ENCODE measurements around the gene PCBD1. TPM values are rescaled to one million over a fixed set of nuclear protein-coding genes. Genes with fewer than 3 reads are reported as not detected.
"Not testable (repeated sequence)": the region's sequence is repeated elsewhere in the genome, so short reads cannot be mapped to it uniquely, and the experiment has no call there.

PCBD1 gene
- total RNA-seq, 4 donors from 2014 or later: 15.9 to 37.3 (median 21.3) TPM

GRCh38 chr10:70920519-70920918, 32.2 kb upstream of the PCBD1 start:
- no peak for TF ChIP-seq POLR2A (IDR thresholded peaks at IDR 0.05)
- WGBS, 2 donors: 20 to 71% methylated on average over 4 of the region's 4 CpGs
- no peak overlapping the region for H3K4me3 ChIP-seq (ENCODE audit: low read depth, poor library complexity, severe bottlenecking)
- intact Hi-C loops (cut with DNase I; ENCODE audit: low total_unique reads): no loop called here
- peak in 1 of 2 donors; percentile 22 for DNase-seq (ENCODE audit: low spot score in 2 of 2)

GRCh38 chr10:70919906-70920305, 31.5 kb upstream of the PCBD1 start:
- intact Hi-C loops (cut with DNase I; ENCODE audit: low total_unique reads): loop anchor here (5.0 kb wide), 1 partner anchor 372 kb away; no protein-coding TSS in a partner anchor
- WGBS, 2 donors: 89 to 90% methylated on average over 8 to 10 of the region's 10 CpGs

GRCh38 chr10:70918851-70919530, 30.6 kb upstream of the PCBD1 start:
- 34 to 47% methylated on average over 22 of the region's 22 CpGs for WGBS, 2 donors
- no peak overlapping the region for H3K4me3 ChIP-seq (ENCODE audit: low read depth, poor library complexity, severe bottlenecking)
- TF ChIP-seq CTCF (IDR thresholded peaks at IDR 0.05) (no peak), POLR2A (IDR thresholded peaks at IDR 0.05) (no peak)
- DNase-seq (ENCODE audit: low spot score in 2 of 2): no peak
- intact Hi-C loops (cut with DNase I; ENCODE audit: low total_unique reads): loop anchor here (5.0 kb wide), 1 partner anchor 373 kb away; no protein-coding TSS in a partner anchor

More at GRCh38 chr10:70919906-70920305, 31.5 kb upstream of the PCBD1 start:
- not testable (repeated sequence) for DNase-seq (ENCODE audit: low spot score in 2 of 2); H3K4me3 ChIP-seq (ENCODE audit: low read depth, poor library complexity, severe bottlenecking)

- no peak for DNase-seq (ENCODE audit: low spot score in 2 of 2)
- no peak overlapping the region for H3K4me3 ChIP-seq (ENCODE audit: low read depth, poor library complexity, severe bottlenecking)
- no peak for TF ChIP-seq CTCF (IDR thresholded peaks at IDR 0.05)
- TF ChIP-seq POLR2A (IDR thresholded peaks at IDR 0.05): no peak
- intact Hi-C loops (cut with DNase I; ENCODE audit: low total_unique reads): loop anchor here (5.0 kb wide), 1 partner anchor 375 kb away; no protein-coding TSS in a partner anchor
- WGBS, 2 donors: 77 to 79% methylated on average over 9 of the region's 10 CpGs
Measured at GRCh38 chr10:70917635-70918034, 29.3 kb upstream of the PCBD1 start.

GRCh38 chr10:70917226-70917625, 28.9 kb upstream of the PCBD1 start:
- no peak overlapping the region for H3K4me3 ChIP-seq (ENCODE audit: low read depth, poor library complexity, severe bottlenecking)
- no peak for TF ChIP-seq POLR2A (IDR thresholded peaks at IDR 0.05)
- TF ChIP-seq CTCF (IDR thresholded peaks at IDR 0.05): no peak
- WGBS, 2 donors: 71 to 77% methylated on average over 5 of the region's 5 CpGs
- no peak for DNase-seq (ENCODE audit: low spot score in 2 of 2)
- intact Hi-C loops (cut with DNase I; ENCODE audit: low total_unique reads): loop anchor here (5.0 kb wide), 1 partner anchor 375 kb away; no protein-coding TSS in a partner anchor

GRCh38 chr10:70916241-70916640, 27.9 kb upstream of the PCBD1 start:
- DNase-seq (ENCODE audit: low spot score in 2 of 2): no peak
- intact Hi-C loops (cut with DNase I; ENCODE audit: low total_unique reads): loop anchor here (5.0 kb wide), 1 partner anchor 376 kb away; no protein-coding TSS in a partner anchor
- 81 to 88% methylated on average over 6 of the region's 6 CpGs for WGBS, 2 donors
- no peak for TF ChIP-seq CTCF (IDR thresholded peaks at IDR 0.05)
- no peak for TF ChIP-seq POLR2A (IDR thresholded peaks at IDR 0.05)
- no peak overlapping the region for H3K4me3 ChIP-seq (ENCODE audit: low read depth, poor library complexity, severe bottlenecking)

Measured in lower leg skin (tissue), 4 donors.